ENCODE data around the gene LMTK2. TPM values are rescaled to one million over a fixed set of nuclear protein-coding genes. Genes with fewer than 3 reads are reported as not detected.

The LMTK2 gene
- total RNA-seq, 1 experiment from 2014 or later = 17.8 TPM

DNA sequence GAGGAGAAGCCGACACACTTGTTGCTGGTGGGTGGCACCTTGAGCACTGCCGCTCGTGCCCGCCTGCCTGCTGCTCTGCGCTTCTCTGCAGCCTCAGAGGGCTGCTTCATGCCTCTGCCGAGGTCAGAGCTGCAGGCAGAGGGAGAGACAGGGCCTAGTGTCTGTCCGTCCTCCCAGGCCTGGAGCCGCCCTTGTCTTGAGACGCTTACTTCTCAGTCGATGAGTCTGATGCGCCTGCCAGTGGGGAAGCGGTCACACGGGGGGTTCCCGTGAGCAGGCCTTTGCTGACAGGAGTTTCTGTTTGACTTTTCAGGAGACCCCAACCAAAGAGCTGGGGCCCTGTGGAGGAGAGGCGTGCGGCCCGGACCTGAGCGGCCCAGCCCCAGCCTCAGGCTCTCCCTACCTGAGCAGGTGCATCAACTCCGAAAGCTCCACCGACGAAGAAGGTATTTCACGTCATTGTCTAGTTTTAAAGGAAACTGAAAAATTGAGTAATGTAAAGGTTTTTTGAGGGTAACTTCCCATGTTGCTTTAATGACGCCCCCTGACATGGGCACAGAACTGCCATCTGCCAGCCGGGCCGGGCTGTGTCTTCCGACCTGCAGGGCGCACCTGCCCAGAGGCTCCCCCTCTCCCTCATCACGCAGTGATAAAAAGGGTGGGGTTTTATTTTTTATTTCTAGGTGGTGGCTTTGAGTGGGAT lies 96.8 kb downstream of the LMTK2 start:
- H3K4me1 ChIP-seq (ENCODE audit: control insufficient read depth in 1 of 2, insufficient read depth in 2 of 2, low read length in 2 of 2) = no peaks in the 10 kb centered on the region
- DNase-seq (ENCODE audit: low read depth, low spot score) (no peak), ATAC-seq (no peak)
- H3K27me3 ChIP-seq (ENCODE audit: insufficient read depth, low read length) = no peaks in the 10 kb centered on the region
- H3K9me2 ChIP-seq (ENCODE audit: insufficient read depth) = no peaks in the 10 kb centered on the region
- H3K79me2 ChIP-seq (ENCODE audit: insufficient read depth, low read length) = peaks cover 7% of the 10 kb centered on the region; the same call in 1 of the 2 replicates
- H3K4me2 ChIP-seq (ENCODE audit: low read length) = no peak overlapping the region
- H3K27ac ChIP-seq (ENCODE audit: low read depth, low read length) = no peak overlapping the region
- intact Hi-C loops (cut with micrococcal nuclease) = no loop called here
- CTCF ChIA-PET = no interaction called here
- H2AFZ ChIP-seq (ENCODE audit: low read depth, low read length, poor library complexity, severe bottlenecking) = no peak overlapping the region
- no peak for TF ChIP-seq EGR1 (IDR thresholded peaks at IDR 0.05; ENCODE audit: low read depth)
- no peak for TF ChIP-seq SP1 (IDR thresholded peaks at IDR 0.05; ENCODE audit: low read depth)
- TF ChIP-seq ELF1 (IDR thresholded peaks at IDR 0.05; ENCODE audit: borderline replicate concordance, low read depth) = no peak
- TF ChIP-seq, protein P1, sequence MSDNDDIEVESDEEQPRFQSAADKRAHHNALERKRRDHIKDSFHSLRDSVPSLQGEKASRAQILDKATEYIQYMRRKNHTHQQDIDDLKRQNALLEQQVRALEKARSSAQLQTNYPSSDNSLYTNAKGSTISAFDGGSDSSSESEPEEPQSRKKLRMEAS (IDR thresholded peaks at IDR 0.05) = no peak
- TF ChIP-seq CBX3 (IDR thresholded peaks at IDR 0.05; ENCODE audit: low read depth) = no peak
- TF ChIP-seq SRF (IDR thresholded peaks at IDR 0.05; ENCODE audit: low read depth) = no peak
- no peak for TF ChIP-seq EZH2phosphoT487 (IDR thresholded peaks at IDR 0.05; ENCODE audit: borderline replicate concordance)
- no peak for TF ChIP-seq POLR2A (IDR thresholded peaks at IDR 0.05; ENCODE audit: borderline replicate concordance, extremely low read depth, insufficient read depth, insufficient read length)
- no peak for TF ChIP-seq JUND (IDR thresholded peaks at IDR 0.05)
- no peak for TF ChIP-seq EZH2 (IDR thresholded peaks at IDR 0.05)
- TF ChIP-seq, protein P2, sequence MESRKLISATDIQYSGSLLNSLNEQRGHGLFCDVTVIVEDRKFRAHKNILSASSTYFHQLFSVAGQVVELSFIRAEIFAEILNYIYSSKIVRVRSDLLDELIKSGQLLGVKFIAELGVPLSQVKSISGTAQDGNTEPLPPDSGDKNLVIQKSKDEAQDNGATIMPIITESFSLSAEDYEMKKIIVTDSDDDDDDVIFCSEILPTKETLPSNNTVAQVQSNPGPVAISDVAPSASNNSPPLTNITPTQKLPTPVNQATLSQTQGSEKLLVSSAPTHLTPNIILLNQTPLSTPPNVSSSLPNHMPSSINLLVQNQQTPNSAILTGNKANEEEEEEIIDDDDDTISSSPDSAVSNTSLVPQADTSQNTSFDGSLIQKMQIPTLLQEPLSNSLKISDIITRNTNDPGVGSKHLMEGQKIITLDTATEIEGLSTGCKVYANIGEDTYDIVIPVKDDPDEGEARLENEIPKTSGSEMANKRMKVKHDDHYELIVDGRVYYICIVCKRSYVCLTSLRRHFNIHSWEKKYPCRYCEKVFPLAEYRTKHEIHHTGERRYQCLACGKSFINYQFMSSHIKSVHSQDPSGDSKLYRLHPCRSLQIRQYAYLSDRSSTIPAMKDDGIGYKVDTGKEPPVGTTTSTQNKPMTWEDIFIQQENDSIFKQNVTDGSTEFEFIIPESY (IDR thresholded peaks at IDR 0.05; ENCODE audit: extremely low read depth, insufficient replicate concordance, low read length) = no peak
- TF ChIP-seq, protein P3, sequence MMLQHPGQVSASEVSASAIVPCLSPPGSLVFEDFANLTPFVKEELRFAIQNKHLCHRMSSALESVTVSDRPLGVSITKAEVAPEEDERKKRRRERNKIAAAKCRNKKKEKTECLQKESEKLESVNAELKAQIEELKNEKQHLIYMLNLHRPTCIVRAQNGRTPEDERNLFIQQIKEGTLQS (IDR thresholded peaks at IDR 0.05) = no peak
- no peak for TF ChIP-seq YY1 (IDR thresholded peaks at IDR 0.05; ENCODE audit: extremely low read depth, insufficient replicate concordance, low read depth, low read length)
- no peak for TF ChIP-seq CEBPB (IDR thresholded peaks at IDR 0.05; ENCODE audit: low read depth)
- no peak for TF ChIP-seq ZNF274 (IDR thresholded peaks at IDR 0.05; ENCODE audit: low read depth, low read length)
- POLR2A ChIA-PET = no interaction called here
- peaks cover 0 to 2% of the 10 kb centered on the region in 2 experiments; a peak in 1 of 4 replicates for H3K36me3 ChIP-seq (ENCODE audit: control insufficient read depth in 1 of 2, insufficient read depth in 2 of 2, low read length in 2 of 2)
- no peak overlapping the region for H3K4me3 ChIP-seq (replicated peaks in 1 of 2; ENCODE audit: low read depth in 1 of 2, low read length in 2 of 2)
- RAD21 ChIA-PET (ENCODE audit: low non-redundant PET in 1 of 2, low total read pairs in 2 of 2, uncharacterized antibody in 2 of 2, unreplicated experiment in 2 of 2) = no interaction called here
- H4K20me1 ChIP-seq (ENCODE audit: insufficient read depth) = no peaks in the 10 kb centered on the region
- no peak overlapping the region for H3K9ac ChIP-seq (ENCODE audit: low read length)
- BruUV-seq (replicated peaks) = no TSS peak
- no peaks in the 10 kb centered on the region for H3K9me3 ChIP-seq (ENCODE audit: control insufficient read depth in 1 of 2, insufficient read depth in 1 of 2, low read depth in 1 of 2, low read length in 2 of 2)

Data from HCT116 (cell line).